Measurements from ENCODE around the gene CACFD1. TPM values are rescaled to one million over a fixed set of nuclear protein-coding genes. Genes with fewer than 3 reads are reported as not detected.
"Not testable (repeated sequence)": the region's sequence is repeated elsewhere in the genome, so short reads cannot be mapped to it uniquely, and the experiment has no call there.

CACFD1 gene
- polyA plus RNA-seq, 4 donors = 16.6 to 36.6 (median 28.5) TPM

DNA sequence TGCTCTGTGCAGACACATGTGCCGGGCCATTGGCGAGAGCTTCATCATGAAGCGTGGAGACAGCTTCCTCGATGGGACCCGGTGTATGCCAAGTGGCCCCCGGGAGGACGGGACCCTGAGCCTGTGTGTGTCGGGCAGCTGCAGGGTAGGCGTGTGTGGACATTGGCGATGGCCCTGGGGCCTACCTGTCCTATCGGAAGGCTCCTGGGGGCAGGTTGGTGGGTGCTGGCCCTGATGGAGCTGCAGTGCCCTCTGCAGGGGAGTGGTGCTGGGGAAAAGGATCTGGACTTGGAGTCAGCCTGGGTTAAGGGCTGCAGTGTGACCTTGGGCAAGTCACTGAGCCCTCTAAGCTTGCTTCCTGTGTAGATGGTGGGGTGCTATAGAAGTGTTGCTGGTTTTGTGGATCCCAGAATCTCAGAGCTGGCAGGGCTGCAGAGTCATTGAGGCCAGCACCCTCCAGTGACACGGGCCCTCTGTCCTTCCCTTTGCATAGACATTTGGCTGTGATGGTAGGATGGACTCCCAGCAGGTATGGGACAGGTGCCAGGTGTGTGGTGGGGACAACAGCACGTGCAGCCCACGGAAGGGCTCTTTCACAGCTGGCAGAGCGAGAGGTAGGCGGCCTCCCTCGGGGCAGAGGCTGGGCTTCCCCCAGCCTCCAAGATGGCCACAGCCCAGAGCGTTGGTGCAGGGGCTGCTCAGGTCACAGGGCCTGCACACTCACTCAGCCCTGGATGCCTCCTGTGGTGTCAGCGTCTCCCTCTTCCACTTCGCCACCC, 21.8 kb upstream of the CACFD1 start:
- no peak for DNase-seq (ENCODE audit: low read depth in 4 of 4, low spot score in 3 of 4)

DNA sequence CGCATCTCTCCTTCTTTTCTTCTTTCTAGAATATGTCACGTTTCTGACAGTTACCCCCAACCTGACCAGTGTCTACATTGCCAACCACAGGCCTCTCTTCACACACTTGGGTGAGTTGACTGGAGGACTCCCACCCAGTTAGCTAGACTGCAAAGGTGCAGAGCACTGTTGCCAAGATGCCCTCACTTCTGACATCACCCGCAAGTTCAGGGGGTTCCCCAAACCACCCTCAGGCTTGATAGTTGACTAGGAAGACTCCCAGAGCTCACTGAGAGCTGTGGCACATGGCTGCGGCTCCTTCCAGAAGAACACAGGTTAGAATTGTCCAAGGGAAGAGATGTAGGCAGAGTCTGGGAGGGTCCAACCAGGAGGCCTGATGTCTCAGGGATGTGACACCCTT, 20.4 kb upstream of the CACFD1 start:
- DNase-seq (ENCODE audit: low read depth in 4 of 4, low spot score in 3 of 4) = no peak

- no peak for DNase-seq (ENCODE audit: low read depth in 4 of 4, low spot score in 3 of 4)
Measured at GRCh38 chr9:133440874-133441273, 18.9 kb upstream of the CACFD1 start.

GRCh38 chr9:133441571-133441970, 18.2 kb upstream of the CACFD1 start:
- no peak for DNase-seq (ENCODE audit: low read depth in 4 of 4, low spot score in 3 of 4)

DNA sequence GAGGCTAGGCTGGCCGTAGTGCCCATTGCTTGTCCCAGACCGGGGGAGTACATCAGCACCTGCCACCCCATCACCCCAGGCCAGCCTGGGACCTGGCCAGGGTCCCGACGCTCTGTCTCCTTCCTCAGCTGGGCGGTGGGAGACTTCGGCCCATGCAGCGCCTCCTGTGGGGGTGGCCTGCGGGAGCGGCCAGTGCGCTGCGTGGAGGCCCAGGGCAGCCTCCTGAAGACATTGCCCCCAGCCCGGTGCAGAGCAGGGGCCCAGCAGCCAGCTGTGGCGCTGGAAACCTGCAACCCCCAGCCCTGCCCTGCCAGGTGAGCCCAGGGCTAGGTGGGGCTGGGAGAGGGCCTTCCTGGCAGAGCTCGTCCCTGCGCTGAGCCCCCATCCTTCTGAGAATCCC, 16.5 kb upstream of the CACFD1 start:
- no peak for DNase-seq (ENCODE audit: low read depth in 4 of 4, low spot score in 3 of 4)

GRCh38 chr9:133443982-133444381, 15.8 kb upstream of the CACFD1 start:
- DNase-seq (ENCODE audit: low read depth in 4 of 4, low spot score in 3 of 4) = no peak

GRCh38 chr9:133445293-133445969, 14.3 kb upstream of the CACFD1 start:
- no peak for DNase-seq (ENCODE audit: low read depth in 4 of 4, low spot score in 3 of 4)

- no peak for DNase-seq (ENCODE audit: low read depth in 4 of 4, low spot score in 3 of 4)
Measured at GRCh38 chr9:133448487-133448972, 11.2 kb upstream of the CACFD1 start.

- no peak for DNase-seq (ENCODE audit: low read depth in 4 of 4, low spot score in 3 of 4)
Measured at GRCh38 chr9:133449760-133450159, 10.0 kb upstream of the CACFD1 start.

DNA sequence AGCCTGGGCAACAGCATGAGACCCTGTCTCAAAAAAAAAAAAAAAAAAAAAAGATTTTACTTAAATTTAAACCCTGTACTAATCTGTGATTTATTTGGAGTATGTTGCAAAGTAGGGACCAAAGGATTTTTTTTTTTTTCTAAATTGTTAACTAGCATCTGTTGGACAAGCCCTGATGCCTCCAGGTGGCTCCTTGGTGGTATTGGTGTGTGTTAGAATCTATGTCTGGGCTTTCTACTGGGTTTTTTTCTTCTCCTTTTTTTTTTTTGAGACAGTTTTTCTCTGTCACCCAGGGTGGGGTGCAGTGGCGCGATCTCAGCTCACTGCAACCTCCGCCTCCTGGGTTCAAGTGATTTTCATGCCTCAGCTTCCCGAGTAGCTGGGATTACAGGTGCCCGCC, 7.9 kb upstream of the CACFD1 start:
- not testable (repeated sequence) for DNase-seq (ENCODE audit: low read depth in 4 of 4, low spot score in 3 of 4)

DNA sequence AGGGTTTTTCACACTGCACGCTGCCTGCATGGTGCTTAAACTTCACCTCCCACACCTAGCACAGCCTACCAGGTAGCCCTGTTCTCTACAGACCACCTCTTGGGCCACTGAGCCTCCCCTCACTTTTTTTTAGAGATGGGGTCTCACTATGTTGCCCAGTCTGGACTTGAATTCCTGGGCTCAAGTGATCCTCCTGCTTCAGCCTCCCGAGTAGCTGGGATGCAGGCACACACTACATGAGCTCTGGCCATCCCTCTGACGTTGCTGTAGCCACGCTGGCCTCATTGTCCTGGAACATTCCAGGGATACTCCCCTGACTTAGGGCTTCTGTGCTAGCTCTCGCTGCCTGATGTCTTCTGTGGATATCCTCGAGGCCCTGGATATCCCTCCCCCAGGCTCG, 7.2 kb upstream of the CACFD1 start:
- no peak for DNase-seq (ENCODE audit: low read depth in 4 of 4, low spot score in 3 of 4)

DNA sequence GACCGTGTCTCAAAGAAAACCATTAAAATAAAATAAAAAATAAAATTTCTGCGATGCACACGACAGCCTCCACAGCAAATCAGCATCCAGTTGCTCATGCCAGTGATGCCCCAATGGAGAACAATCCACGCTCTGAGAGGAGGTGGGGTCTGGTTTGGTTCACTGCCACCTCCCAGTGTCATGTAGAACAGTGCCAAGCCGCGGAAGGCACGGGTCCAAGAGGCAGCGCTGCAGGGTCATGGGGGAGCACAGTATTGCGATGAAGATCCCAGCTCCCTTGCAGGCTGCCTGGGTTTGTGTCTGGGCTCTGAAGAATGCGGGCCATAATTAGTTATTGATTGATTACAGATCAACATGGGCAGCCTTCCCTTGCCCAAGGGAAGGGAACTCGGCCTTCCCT, 6.1 kb upstream of the CACFD1 start:
- no peak for DNase-seq (ENCODE audit: low read depth in 4 of 4, low spot score in 3 of 4)

- DNase-seq (ENCODE audit: low read depth in 4 of 4, low spot score in 3 of 4) = no peak
Measured at GRCh38 chr9:133454325-133454724, 5.5 kb upstream of the CACFD1 start.

- no peak for DNase-seq (ENCODE audit: low read depth in 4 of 4, low spot score in 3 of 4)
Measured at GRCh38 chr9:133454943-133455673, 4.7 kb upstream of the CACFD1 start.

DNA sequence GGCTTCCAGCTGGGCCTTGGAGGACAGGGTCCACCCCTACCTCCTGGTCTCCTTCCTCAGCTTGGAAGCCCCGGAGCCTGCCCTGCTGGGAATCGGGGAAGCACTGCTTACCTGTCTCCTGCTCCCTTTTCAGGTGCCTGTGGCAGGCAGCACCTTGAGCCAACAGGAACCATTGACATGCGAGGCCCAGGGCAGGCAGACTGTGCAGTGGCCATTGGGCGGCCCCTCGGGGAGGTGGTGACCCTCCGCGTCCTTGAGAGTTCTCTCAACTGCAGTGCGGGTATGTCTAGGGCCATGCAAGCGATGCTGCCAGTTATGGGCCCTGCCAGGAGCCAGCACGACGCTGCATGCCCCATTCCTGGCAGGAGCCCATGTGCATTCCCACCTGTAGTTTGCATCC, 3.8 kb upstream of the CACFD1 start:
- no peak for DNase-seq (ENCODE audit: low read depth in 4 of 4, low spot score in 3 of 4)

DNA sequence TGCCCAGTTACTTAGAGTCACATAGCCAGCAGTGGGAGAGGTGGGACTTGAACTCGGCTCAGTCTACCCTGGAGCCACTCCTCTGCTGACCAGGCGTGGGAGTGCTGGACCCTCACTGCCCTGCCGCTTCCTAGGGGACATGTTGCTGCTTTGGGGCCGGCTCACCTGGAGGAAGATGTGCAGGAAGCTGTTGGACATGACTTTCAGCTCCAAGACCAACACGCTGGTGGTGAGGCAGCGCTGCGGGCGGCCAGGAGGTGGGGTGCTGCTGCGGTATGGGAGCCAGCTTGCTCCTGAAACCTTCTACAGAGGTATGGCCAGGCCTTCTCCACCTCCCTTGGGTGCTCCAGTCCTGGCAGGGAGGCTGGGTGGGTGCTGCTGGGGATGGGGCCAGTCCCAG, 3.4 kb upstream of the CACFD1 start:
- DNase-seq (ENCODE audit: low read depth in 4 of 4, low spot score in 3 of 4) = no peak

DNA sequence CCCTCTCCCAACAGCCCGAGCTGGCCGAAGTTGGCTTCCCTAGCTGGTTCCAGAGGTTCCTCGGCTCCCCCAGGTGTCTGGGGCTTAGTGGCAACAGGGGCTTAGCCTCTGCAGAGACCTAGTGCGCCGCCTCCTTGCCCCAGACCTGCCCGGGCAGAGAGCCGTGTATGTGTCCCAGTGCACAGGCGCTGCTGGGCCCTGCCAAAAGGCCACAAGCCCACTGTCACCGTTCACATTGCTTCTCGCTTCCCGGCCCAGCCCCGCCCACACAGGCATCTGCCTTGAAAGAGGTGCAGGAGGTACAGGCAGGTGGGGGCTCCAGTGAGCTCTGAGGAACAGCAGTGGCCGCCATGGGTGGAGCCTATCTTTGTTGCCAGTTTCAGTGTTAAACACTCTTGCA, 2.5 kb upstream of the CACFD1 start:
- no peak for DNase-seq (ENCODE audit: low read depth in 4 of 4, low spot score in 3 of 4)

- no peak for DNase-seq (ENCODE audit: low read depth in 4 of 4, low spot score in 3 of 4)
Measured at GRCh38 chr9:133457748-133458147, 2.0 kb upstream of the CACFD1 start.

- no peak for DNase-seq (ENCODE audit: low read depth in 4 of 4, low spot score in 3 of 4)
Measured at GRCh38 chr9:133458643-133459312, 1.0 kb upstream of the CACFD1 start.

GRCh38 chr9:133460405-133461175, 812 bp downstream of the CACFD1 start:
- peak in 3 of 4 donors; percentile 19 to 46 (median 38) for DNase-seq (ENCODE audit: low read depth in 4 of 4, low spot score in 3 of 4)

Measured in left renal pelvis (tissue), 4 donors.